ENCODE results near the gene B3GNT3. TPM values are rescaled to one million over a fixed set of nuclear protein-coding genes. Genes with fewer than 3 reads are reported as not detected.

Gene B3GNT3
- total RNA-seq, 1 donor from 2014 or later = not detected

- Mint-ChIP-seq H3K27me3 (ENCODE audit: unreplicated experiment) (peaks cover 10% of the 10 kb centered on the region), H3K36me3 (ENCODE audit: unreplicated experiment) (no peaks in the 10 kb centered on the region), H3K9me3 (ENCODE audit: unreplicated experiment) (no peaks in the 10 kb centered on the region), H3K4me1 (ENCODE audit: unreplicated experiment) (peaks cover 11% of the 10 kb centered on the region), H3K4me3 (ENCODE audit: unreplicated experiment) (no peak overlapping the region), H3K27ac (ENCODE audit: unreplicated experiment) (no peak overlapping the region)
- TF ChIP-seq CTCF (IDR thresholded peaks at IDR 0.05) = no peak
- no peak for DNase-seq (ENCODE audit: extremely low spot score, unreplicated experiment)
Observed at GRCh38 chr19:17843292-17843827, 48.4 kb downstream of the B3GNT3 start.

- Mint-ChIP-seq H3K27ac (ENCODE audit: unreplicated experiment) (no peak overlapping the region), H3K9me3 (ENCODE audit: unreplicated experiment) (no peaks in the 10 kb centered on the region), H3K4me1 (ENCODE audit: unreplicated experiment) (peaks cover 11% of the 10 kb centered on the region), H3K27me3 (ENCODE audit: unreplicated experiment) (peaks cover 7% of the 10 kb centered on the region), H3K4me3 (ENCODE audit: unreplicated experiment) (no peak overlapping the region), H3K36me3 (ENCODE audit: unreplicated experiment) (no peaks in the 10 kb centered on the region)
- TF ChIP-seq CTCF (IDR thresholded peaks at IDR 0.05) = no peak
- DNase-seq (ENCODE audit: extremely low spot score, unreplicated experiment) = no peak
Observed at GRCh38 chr19:17843908-17844490, 49.1 kb downstream of the B3GNT3 start.

DNA sequence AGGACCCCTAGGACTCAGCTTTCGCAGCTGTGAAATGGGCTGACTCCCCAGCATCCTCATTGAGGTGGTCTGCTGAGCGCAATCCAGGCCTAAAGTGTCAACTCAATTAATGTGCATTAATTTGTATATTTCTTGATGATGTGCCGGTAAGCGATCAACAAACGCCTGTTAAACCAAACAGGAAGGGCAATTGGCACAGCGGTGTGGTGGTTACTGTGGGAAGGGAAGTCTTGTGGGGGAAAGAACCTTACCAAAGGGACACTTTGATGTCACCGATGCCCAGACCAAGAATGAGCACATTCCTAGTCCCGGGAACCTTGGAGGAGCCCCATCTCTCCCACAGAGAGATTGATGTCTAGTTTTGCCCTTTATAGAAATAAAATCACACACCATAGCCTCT is 51.2 kb downstream of the B3GNT3 start:
- no peak overlapping the region for H3K27ac Mint-ChIP-seq (ENCODE audit: unreplicated experiment)
- no peak for TF ChIP-seq CTCF (IDR thresholded peaks at IDR 0.05)
- H3K27me3 Mint-ChIP-seq (ENCODE audit: unreplicated experiment) = no peaks in the 10 kb centered on the region
- H3K36me3 Mint-ChIP-seq (ENCODE audit: unreplicated experiment) = no peaks in the 10 kb centered on the region
- no peak for DNase-seq (ENCODE audit: extremely low spot score, unreplicated experiment)
- H3K4me3 Mint-ChIP-seq (ENCODE audit: unreplicated experiment) = no peak overlapping the region
- H3K4me1 Mint-ChIP-seq (ENCODE audit: unreplicated experiment) = peaks cover 16% of the 10 kb centered on the region
- H3K9me3 Mint-ChIP-seq (ENCODE audit: unreplicated experiment) = no peaks in the 10 kb centered on the region

GRCh38 chr19:17847538-17848366 is 52.8 kb downstream of the B3GNT3 start, which contains the start of gene JAK3:
TSS of gene JAK3 (minus strand) at chr19:17847982. CDS start at chr19:17844417, 3,565 bp downstream.
- H3K9me3 Mint-ChIP-seq (ENCODE audit: unreplicated experiment) = no peaks in the 10 kb centered on the region
- H3K36me3 Mint-ChIP-seq (ENCODE audit: unreplicated experiment) = no peaks in the 10 kb centered on the region
- peak within 1 kb of the TSS; percentile 10 for H3K4me3 Mint-ChIP-seq (ENCODE audit: unreplicated experiment)
- DNase-seq (ENCODE audit: extremely low spot score, unreplicated experiment) = no peak
- peak within 1 kb of the TSS; percentile 56 for H3K27ac Mint-ChIP-seq (ENCODE audit: unreplicated experiment)
- H3K4me1 Mint-ChIP-seq (ENCODE audit: unreplicated experiment) = peaks cover 8% of the 10 kb centered on the region
- no peak for TF ChIP-seq CTCF (IDR thresholded peaks at IDR 0.05)
- H3K27me3 Mint-ChIP-seq (ENCODE audit: unreplicated experiment) = no peaks in the 10 kb centered on the region

Measured in osteocyte (in vitro differentiated cells).